ENCODE data around the gene OPHN1. TPM values are rescaled to one million over a fixed set of nuclear protein-coding genes. Genes with fewer than 3 reads are reported as not detected.
"Not testable (repeated sequence)": the region's sequence is repeated elsewhere in the genome, so short reads cannot be mapped to it uniquely, and the experiment has no call there.

Gene OPHN1
- total RNA-seq, 1 experiment from 2014 or later = 2.6 TPM

DNA sequence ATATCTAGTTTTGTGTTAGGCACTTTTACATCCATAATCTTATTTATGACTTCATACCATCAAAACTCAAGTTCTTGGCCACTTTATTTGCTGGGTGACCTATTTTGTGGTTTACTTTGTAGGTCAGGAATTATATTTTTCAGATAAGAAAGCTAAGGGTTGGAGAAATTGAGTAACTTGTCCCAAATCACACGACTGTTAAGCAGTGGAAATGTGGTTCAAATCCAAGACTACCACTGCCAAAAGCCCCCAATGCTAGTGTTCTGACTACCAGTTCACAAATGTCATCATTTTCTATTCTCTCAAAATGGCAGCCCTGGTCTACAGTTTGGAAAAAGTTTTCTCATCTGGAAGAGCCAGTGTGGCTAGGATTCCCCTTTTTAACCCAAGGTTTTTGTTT lies 74.6 kb downstream of the OPHN1 start:
- Histone ChIP-seq H3K36me3 (replicated peaks; ENCODE audit: control insufficient read depth, insufficient read depth, low read length) (no peaks in the 10 kb centered on the region), H3K27me3 (ENCODE audit: control insufficient read depth, insufficient read depth, low read length) (no peaks in the 10 kb centered on the region), H3K4me3 (ENCODE audit: insufficient read depth, low read depth, low read length) (no peak overlapping the region)
- no peak for DNase-seq

DNA sequence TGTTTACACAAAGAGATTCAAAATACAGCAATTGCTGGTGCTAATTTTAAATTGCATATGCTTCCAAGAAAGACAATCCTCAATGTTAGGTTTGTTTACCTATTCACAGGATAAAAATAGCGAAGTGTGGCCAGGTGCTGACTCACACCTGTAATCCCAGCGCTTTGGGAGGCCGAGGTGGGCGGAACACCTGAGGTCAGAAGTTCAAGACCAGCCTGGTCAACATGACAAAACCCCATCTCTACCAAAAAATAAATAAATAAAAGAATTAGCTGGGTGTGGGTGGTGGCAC lies 77.7 kb downstream of the OPHN1 start:
- Histone ChIP-seq H3K36me3 (replicated peaks; ENCODE audit: control insufficient read depth, insufficient read depth, low read length) (no peaks in the 10 kb centered on the region), H3K27me3 (ENCODE audit: control insufficient read depth, insufficient read depth, low read length) (no peaks in the 10 kb centered on the region)
- no peak for DNase-seq

DNA sequence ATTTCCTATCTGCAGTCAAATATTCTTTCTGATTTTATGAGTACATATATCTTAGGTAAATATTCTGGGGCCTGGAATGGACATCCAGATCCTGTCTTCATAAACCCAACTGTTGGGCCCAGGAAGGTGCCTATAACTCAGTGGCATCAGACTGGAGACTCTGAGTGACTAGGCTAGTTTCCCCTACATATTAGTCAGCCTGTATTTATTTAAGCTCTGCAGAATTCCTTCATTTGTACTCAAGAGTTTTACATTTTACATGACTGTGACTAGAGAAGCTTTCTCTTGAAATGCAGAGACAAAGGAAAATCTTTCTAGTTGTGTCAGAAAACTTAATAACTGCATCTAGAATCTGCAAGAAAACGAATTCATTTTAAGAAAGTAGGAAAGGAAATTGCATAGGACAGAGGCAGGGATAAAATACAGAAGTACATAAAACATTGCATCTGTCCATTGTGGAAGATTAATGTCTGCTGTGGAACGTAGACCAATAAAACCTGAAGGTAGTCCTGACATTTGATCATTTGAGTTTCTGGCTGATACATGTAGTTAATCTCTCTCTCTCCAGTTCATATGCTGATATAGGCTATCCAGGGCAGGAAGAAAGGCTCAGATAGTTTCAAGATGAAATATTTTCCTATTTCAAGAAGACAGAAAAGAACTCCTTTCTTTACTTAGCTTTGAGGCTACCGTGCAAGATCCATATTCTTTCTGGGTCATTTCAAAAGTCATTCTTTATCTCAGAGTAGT lies 78.2 kb downstream of the OPHN1 start:
- no peak overlapping the region for H3K4me3 ChIP-seq (ENCODE audit: insufficient read depth, low read depth, low read length)
- no peaks in the 10 kb centered on the region for H3K27me3 ChIP-seq (ENCODE audit: control insufficient read depth, insufficient read depth, low read length)
- no peaks in the 10 kb centered on the region for H3K36me3 ChIP-seq (replicated peaks; ENCODE audit: control insufficient read depth, insufficient read depth, low read length)
- DNase-seq = no peak

More for the DNA sequence above, 77.7 kb downstream of the OPHN1 start:
- H3K4me3 ChIP-seq (ENCODE audit: insufficient read depth, low read depth, low read length) = no peak overlapping the region

DNA sequence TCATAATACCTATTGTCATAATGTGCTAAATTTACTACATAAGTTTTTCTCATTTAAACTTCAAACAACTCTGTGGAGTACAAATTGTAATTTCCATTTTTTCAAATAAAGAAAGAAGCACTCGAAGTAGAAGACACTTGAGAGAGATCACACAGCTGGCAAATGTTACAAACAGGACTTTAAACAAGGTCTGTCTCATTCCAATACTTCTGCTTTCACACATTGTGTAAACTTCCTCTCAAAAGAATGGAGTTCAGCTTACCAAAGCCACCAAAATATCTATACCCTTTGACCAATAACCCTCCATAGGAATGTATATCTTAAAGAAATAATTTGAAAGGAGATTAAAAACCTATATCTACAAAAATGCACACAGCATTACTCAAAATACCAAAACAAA lies 88.3 kb downstream of the OPHN1 start:
- no peaks in the 10 kb centered on the region for H3K27me3 ChIP-seq (ENCODE audit: control insufficient read depth, insufficient read depth, low read length)
- DNase-seq = no peak
- no peaks in the 10 kb centered on the region for H3K36me3 ChIP-seq (replicated peaks; ENCODE audit: control insufficient read depth, insufficient read depth, low read length)
- no peak overlapping the region for H3K4me3 ChIP-seq (ENCODE audit: insufficient read depth, low read depth, low read length)

DNA sequence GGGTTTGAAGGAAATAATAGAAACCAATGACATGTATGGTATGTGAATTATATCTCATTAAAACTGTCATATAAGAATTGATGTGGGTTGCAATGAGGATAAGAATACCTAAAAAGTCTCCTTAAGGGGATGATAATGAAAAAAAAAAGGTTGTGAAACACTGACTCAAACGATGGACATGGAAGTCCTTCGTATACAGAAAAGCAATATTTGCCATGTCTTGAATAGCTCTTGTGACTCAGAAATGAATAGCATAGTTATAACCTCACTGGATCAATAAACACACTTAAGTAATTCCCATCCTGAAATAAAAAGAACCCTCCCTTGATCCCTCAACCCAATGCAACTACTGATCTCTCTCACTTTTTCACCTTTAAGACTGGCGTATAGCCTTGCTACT lies 89.7 kb downstream of the OPHN1 start:
- Histone ChIP-seq H3K36me3 (replicated peaks; ENCODE audit: control insufficient read depth, insufficient read depth, low read length) (no peaks in the 10 kb centered on the region), H3K27me3 (ENCODE audit: control insufficient read depth, insufficient read depth, low read length) (no peaks in the 10 kb centered on the region), H3K4me3 (ENCODE audit: insufficient read depth, low read depth, low read length) (no peak overlapping the region)
- no peak for DNase-seq

DNA sequence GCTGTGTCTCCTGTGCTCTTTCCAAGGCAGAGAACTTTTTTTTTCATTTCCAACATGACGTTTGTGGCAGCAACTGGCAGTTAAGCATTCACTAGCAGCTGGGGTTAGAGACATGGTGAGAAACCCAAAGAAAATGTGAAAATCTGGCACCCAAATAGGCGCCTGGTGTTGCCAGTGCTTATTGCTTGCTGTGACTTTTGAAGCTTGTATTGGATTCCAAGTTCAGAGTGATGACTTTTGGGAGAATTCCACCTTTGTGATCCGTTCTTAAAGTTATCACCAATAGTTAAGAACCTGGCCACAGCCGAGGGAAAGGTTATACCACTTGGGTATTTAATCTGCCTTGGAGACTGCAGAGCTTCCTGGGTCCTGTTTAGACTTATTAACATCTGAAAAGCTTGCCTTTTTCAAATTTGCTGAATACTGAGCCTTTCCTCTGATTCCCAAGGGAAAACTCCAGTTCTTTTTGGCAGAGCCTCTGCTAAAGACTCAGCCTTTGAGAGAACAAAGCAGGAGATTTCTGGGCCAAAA lies 101.0 kb downstream of the OPHN1 start:
- no peak overlapping the region for H3K4me3 ChIP-seq (ENCODE audit: insufficient read depth, low read depth, low read length)
- H3K36me3 ChIP-seq (replicated peaks; ENCODE audit: control insufficient read depth, insufficient read depth, low read length) = no peaks in the 10 kb centered on the region
- no peaks in the 10 kb centered on the region for H3K27me3 ChIP-seq (ENCODE audit: control insufficient read depth, insufficient read depth, low read length)
- no peak for DNase-seq

DNA sequence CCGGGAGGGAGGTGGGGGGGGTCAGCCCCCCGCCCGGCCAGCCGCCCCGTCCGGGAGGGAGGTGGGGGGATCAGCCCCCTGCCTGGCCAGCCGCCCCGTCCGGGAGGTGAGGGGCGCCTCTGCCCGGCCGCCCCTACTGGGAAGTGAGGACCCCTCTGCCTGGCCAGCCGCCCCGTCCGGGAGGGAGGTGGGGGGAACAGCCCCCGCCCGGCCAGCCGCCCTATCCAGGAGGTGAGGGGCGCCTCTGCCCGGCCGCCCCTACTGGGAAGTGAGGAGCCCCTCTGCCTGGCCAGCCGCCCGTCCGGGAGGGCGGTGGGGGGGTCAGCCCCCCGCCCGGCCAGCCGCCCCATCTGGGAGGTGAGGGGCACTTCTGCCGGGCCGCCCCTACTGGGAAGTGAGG lies 106.5 kb downstream of the OPHN1 start:
- DNase-seq; H3K4me3 ChIP-seq (ENCODE audit: insufficient read depth, low read depth, low read length); H3K36me3 ChIP-seq (replicated peaks; ENCODE audit: control insufficient read depth, insufficient read depth, low read length); H3K27me3 ChIP-seq (ENCODE audit: control insufficient read depth, insufficient read depth, low read length): not testable (repeated sequence)

DNA sequence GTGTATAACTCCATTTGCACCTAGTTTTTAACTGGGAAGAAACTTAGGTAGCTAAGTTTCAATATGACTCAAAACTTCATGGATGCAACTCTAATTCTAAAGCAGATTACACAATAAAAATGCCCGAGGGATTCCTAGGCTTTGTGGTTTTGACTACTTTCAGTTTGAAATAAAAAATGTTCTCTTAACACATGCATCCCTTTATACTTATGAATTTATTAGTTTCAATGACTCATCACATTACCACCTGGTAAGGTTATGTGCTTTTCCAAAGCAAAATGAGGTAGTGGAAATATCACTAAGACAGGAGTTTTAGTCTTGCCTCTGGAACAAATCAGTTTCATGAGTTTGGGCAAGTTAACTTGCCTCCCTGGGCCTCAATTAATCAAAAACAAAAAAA lies 125.5 kb downstream of the OPHN1 start:
- Histone ChIP-seq H3K4me3 (ENCODE audit: insufficient read depth, low read depth, low read length) (no peak overlapping the region), H3K36me3 (replicated peaks; ENCODE audit: control insufficient read depth, insufficient read depth, low read length) (no peaks in the 10 kb centered on the region), H3K27me3 (ENCODE audit: control insufficient read depth, insufficient read depth, low read length) (no peaks in the 10 kb centered on the region)
- DNase-seq = no peak

DNA sequence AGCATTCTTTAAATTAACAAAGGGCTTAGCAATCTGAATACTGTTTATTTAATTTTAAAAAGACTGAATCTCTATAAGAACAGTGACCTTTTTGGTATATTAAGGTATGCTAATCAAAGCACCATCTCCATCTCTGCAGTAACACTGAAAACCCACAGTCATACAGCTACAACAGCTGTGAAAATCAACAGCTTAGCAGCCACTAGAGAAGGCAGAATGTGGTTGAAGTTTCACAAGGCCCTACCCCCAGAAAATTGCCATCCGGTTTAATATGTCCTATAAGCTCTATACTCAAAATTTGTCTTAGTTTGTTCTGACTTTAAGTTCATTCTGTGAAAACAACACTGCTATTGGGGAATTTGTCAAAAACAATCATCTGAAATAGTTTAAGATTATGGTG lies 128.7 kb downstream of the OPHN1 start:
- no peak for DNase-seq
- H3K36me3 ChIP-seq (replicated peaks; ENCODE audit: control insufficient read depth, insufficient read depth, low read length) = no peaks in the 10 kb centered on the region
- H3K27me3 ChIP-seq (ENCODE audit: control insufficient read depth, insufficient read depth, low read length) = no peaks in the 10 kb centered on the region
- no peak overlapping the region for H3K4me3 ChIP-seq (ENCODE audit: insufficient read depth, low read depth, low read length)

DNA sequence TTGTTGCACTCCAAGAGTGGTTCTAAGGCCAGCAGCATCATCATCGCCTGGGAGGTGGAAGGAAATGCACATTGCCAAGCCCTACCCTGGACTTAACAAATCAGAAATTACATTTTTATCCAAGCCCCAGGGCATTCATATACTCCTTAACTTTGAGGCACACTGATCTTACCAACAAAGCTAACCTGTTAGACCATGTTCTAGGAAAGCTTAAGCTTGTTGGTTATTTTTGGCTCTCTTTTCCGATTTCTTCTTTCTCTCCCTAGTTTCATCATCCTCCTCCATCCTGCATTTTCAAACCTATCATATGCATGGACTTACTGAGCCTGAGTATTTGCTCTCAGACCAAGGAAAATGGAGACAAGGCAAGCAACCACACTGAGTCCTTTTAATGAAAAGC lies 133.4 kb downstream of the OPHN1 start:
- Histone ChIP-seq H3K4me3 (ENCODE audit: insufficient read depth, low read depth, low read length) (no peak overlapping the region), H3K27me3 (ENCODE audit: control insufficient read depth, insufficient read depth, low read length) (no peaks in the 10 kb centered on the region), H3K36me3 (replicated peaks; ENCODE audit: control insufficient read depth, insufficient read depth, low read length) (no peaks in the 10 kb centered on the region)
- no peak for DNase-seq

DNA sequence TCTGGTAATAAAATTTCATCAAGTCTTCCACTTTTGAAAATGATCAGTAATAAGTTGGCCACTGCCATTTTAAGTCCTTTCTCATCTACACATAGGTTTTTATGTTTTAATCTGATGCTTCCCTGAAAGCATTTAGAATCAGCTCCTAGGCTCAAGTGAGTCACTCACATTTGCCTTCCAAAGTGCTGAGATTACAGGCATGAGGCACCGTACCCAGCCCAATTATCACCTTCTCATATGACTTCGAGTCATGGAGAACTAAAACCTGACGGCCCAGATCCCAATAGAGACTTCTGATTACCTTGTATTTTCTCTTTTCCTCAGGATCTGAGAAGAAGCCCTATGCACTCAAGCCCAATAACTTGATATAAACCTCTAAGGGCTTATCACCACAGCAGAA lies 140.8 kb downstream of the OPHN1 start:
- Histone ChIP-seq H3K27me3 (ENCODE audit: control insufficient read depth, insufficient read depth, low read length) (no peaks in the 10 kb centered on the region), H3K36me3 (replicated peaks; ENCODE audit: control insufficient read depth, insufficient read depth, low read length) (no peaks in the 10 kb centered on the region), H3K4me3 (ENCODE audit: insufficient read depth, low read depth, low read length) (no peak overlapping the region)
- no peak for DNase-seq

DNA sequence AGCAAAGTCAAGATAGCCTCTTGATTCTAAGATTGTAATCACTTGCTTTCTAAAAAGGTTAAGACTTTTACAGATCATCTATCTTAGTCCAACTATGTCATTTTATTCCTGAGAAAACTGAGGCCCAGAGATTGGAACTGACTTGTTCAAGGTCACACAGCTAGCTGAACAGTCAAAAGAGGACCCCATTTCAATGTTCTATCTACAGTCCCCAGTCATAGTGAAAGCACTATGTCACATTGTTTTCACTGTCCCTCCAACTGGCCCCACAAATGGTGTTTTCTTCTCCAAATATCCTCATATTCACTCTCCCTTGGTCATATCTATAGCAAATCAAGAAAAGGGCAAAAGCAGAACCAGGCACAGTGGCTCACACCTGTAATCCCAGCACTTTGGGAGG lies 145.2 kb downstream of the OPHN1 start:
- no peak for DNase-seq
- Histone ChIP-seq H3K4me3 (ENCODE audit: insufficient read depth, low read depth, low read length) (no peak overlapping the region), H3K27me3 (ENCODE audit: control insufficient read depth, insufficient read depth, low read length) (no peaks in the 10 kb centered on the region), H3K36me3 (replicated peaks; ENCODE audit: control insufficient read depth, insufficient read depth, low read length) (no peaks in the 10 kb centered on the region)

DNA sequence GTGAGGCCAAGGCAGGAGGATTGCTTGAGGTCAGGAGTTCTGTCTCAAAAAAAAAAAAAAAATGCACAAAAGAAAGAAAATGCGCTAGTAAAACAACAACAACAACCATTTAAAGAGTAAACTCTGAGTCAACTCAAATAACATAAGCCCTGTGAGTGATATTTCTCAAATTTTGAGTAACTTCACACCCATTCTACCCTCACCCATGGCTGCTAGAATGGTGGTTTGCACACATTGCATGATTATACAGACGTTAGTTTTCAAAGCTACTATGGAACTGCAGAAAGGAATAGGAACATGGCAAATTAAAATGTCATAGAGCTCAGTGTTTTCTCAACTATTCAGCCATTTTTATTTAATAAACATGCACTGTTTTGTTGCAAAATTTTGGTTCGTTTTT lies 145.9 kb downstream of the OPHN1 start:
- Histone ChIP-seq H3K27me3 (ENCODE audit: control insufficient read depth, insufficient read depth, low read length) (no peaks in the 10 kb centered on the region), H3K4me3 (ENCODE audit: insufficient read depth, low read depth, low read length) (no peak overlapping the region), H3K36me3 (replicated peaks; ENCODE audit: control insufficient read depth, insufficient read depth, low read length) (no peaks in the 10 kb centered on the region)
- DNase-seq = no peak

DNA sequence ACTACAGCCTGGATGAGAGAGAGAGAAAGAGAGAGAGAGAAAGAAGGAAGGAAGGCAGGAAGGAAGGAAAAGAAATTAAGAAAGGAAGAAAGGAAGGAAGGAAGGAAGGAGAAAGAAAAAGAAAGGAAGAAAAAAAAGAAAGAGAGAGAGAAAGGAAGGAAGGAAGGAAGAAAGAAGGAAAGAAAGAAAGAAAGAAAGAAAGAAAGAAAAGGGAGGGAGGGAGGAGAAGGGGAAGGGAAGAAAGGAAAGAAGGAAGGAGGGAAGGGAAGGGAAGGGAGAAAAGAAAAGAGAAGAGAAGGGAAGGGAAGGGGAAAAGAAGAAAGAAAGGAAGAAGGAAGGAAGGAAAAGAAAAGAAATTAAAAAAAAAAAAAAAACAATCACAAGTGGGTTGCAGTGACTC lies 146.3 kb downstream of the OPHN1 start:
- DNase-seq = no peak
- H3K36me3 ChIP-seq (replicated peaks; ENCODE audit: control insufficient read depth, insufficient read depth, low read length) = no peaks in the 10 kb centered on the region
- no peak overlapping the region for H3K4me3 ChIP-seq (ENCODE audit: insufficient read depth, low read depth, low read length)
- H3K27me3 ChIP-seq (ENCODE audit: control insufficient read depth, insufficient read depth, low read length) = no peaks in the 10 kb centered on the region

DNA sequence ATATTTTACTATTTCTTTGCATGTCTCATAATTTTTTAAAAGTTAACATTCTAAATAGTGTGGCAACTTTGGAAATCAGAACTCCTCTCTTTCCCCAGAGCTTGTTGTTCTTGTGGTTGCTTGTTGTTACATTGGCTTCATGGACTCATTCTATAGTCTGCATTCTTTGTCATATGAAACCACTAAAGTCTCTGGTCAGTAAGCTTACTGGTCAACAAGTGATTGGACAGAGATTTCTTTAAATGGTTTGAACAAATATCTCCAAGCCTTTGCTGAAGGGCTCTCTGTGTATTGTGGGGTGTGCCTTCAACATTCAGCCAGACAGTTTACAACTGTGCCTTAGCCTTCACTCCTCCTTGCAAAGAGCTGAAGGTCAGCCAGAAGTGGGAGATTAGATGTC lies 147.2 kb downstream of the OPHN1 start:
- H3K27me3 ChIP-seq (ENCODE audit: control insufficient read depth, insufficient read depth, low read length) = no peaks in the 10 kb centered on the region
- no peak overlapping the region for H3K4me3 ChIP-seq (ENCODE audit: insufficient read depth, low read depth, low read length)
- H3K36me3 ChIP-seq (replicated peaks; ENCODE audit: control insufficient read depth, insufficient read depth, low read length) = no peaks in the 10 kb centered on the region
- DNase-seq = no peak

All from H7 (cell line).